CD14-positive monocyte (primary cell): ENCODE measurements around the gene ACSF3. TPM values are rescaled to one million over a fixed set of nuclear protein-coding genes. Genes with fewer than 3 reads are reported as not detected.

Experiments used
- DNase-seq, 3 donors: peaks; one replicate each; pipeline ENCODE4 v3.0.0-alpha.2; 2011 to 2022
- H2AFZ ChIP-seq: 2 replicates; pipeline ENCODE4 v1.6.0; 2012; ENCODE audit warnings: mild to moderate bottlenecking, low read depth, low read length, inconsistent platforms; ENCODE audit not compliant: insufficient read depth, poor library complexity, severe bottlenecking
- H3K27ac ChIP-seq, 2 donors: 1 replicate in 1 of 2; 2 replicates in 1 of 2; pipeline ENCODE4 v1.5.1; 2012 to 2013; ENCODE audit warnings: low read length in 2 of 2, control low read depth in 1 of 2, inconsistent platforms in 1 of 2, low read depth in 1 of 2, mild to moderate bottlenecking in 1 of 2
- H3K27me3 ChIP-seq, 2 donors: one replicate each; pipeline versions ENCODE4 v1.6.0 to v1.6.1; 2011 to 2013; ENCODE audit warnings: low read length in 2 of 2; ENCODE audit not compliant: control insufficient read depth in 2 of 2, insufficient read depth in 2 of 2
- H3K36me3 ChIP-seq, 2 donors: replicated peaks in 1 of 2; 1 replicate in 1 of 2; 2 replicates in 1 of 2; pipeline versions ENCODE4 v1.5.1 to v1.6.1; 2012 to 2013; ENCODE audit warnings: low read length in 2 of 2, control low read depth in 1 of 2, inconsistent platforms in 1 of 2, mild to moderate bottlenecking in 1 of 2; ENCODE audit not compliant: insufficient read depth in 2 of 2, control insufficient read depth in 1 of 2
- H3K4me1 ChIP-seq, 2 donors: 1 replicate in 1 of 2; 2 replicates in 1 of 2; pipeline versions ENCODE4 v1.5.1 to v1.6.1; 2012 to 2013; ENCODE audit warnings: low read length in 2 of 2, control low read depth in 1 of 2, inconsistent platforms in 1 of 2, mild to moderate bottlenecking in 1 of 2, moderate library complexity in 1 of 2; ENCODE audit not compliant: insufficient read depth in 2 of 2, control insufficient read depth in 1 of 2
- H3K4me2 ChIP-seq: replicated peaks from 2 replicates; pipeline ENCODE3; 2012; ENCODE audit warnings: low read length, moderate library complexity, mild to moderate bottlenecking; ENCODE audit not compliant: poor library complexity, severe bottlenecking; ENCODE audit errors: extremely low read depth
- H3K4me3 ChIP-seq, 3 experiments: fragments of 200-600 bp in 1 of 3; sonication (generic) in 1 of 3; replicated peaks in 1 of 3; 1 replicate in 2 of 3; 2 replicates in 1 of 3; pipeline ENCODE4 v1.5.1; 2011 to 2013; ENCODE audit warnings: low read length in 3 of 3, mild to moderate bottlenecking in 3 of 3, control low read depth in 2 of 3, low read depth in 2 of 3, inconsistent platforms in 1 of 3, moderate library complexity in 1 of 3
- H3K79me2 ChIP-seq: 2 replicates; pipeline ENCODE4 v1.6.0; 2012; ENCODE audit warnings: mild to moderate bottlenecking, control low read depth, inconsistent platforms, low read length, moderate library complexity; ENCODE audit not compliant: insufficient read depth
- H3K9ac ChIP-seq: 2 replicates; pipeline ENCODE4 v1.6.0; 2017; ENCODE audit warnings: low read length, mild to moderate bottlenecking; ENCODE audit not compliant: insufficient read depth, poor library complexity, severe bottlenecking
- H3K9me3 ChIP-seq, 2 donors: replicated peaks in 1 of 2; 1 replicate in 1 of 2; 2 replicates in 1 of 2; pipeline versions ENCODE4 v1.5.1 to v1.6.1; 2012 to 2013; ENCODE audit warnings: low read length in 2 of 2, control low read depth in 1 of 2; ENCODE audit not compliant: control insufficient read depth in 1 of 2, insufficient read depth in 1 of 2
- H4K20me1 ChIP-seq: 2 replicates; pipeline ENCODE4 v1.6.0; 2012; ENCODE audit warnings: mild to moderate bottlenecking, low read length, control low read depth, moderate library complexity; ENCODE audit not compliant: insufficient read depth
- H3K27ac Mint-ChIP-seq, 7 donors: one replicate each; pipeline ENCODE4 v1.8.0; 2020; ENCODE audit warnings: mild to moderate bottlenecking in 7 of 7, mixed read lengths in 7 of 7, moderate library complexity in 6 of 7, inconsistent platforms in 2 of 7
- H3K27me3 Mint-ChIP-seq, 3 donors: one replicate each; pipeline ENCODE4 v1.8.0; 2021 to 2022; ENCODE audit warnings: low read depth in 3 of 3, mild to moderate bottlenecking in 3 of 3, mixed read lengths in 3 of 3, moderate library complexity in 3 of 3, inconsistent platforms in 1 of 3
- H3K36me3 Mint-ChIP-seq, 2 donors: one replicate each; pipeline ENCODE4 v1.8.0; 2020; ENCODE audit warnings: mixed read lengths in 2 of 2, inconsistent platforms in 1 of 2, mild to moderate bottlenecking in 1 of 2
- H3K4me1 Mint-ChIP-seq: one replicate; pipeline ENCODE4 v1.8.0; 2020; ENCODE audit warnings: mild to moderate bottlenecking, mixed read lengths
- H3K4me3 Mint-ChIP-seq, 2 donors: one replicate each; pipeline ENCODE4 v1.8.0; 2020; ENCODE audit warnings: mild to moderate bottlenecking in 2 of 2, mixed read lengths in 2 of 2, moderate library complexity in 1 of 2
- H3K9me3 Mint-ChIP-seq, 7 donors: one replicate each; pipeline ENCODE4 v1.8.0; 2020 to 2022; ENCODE audit warnings: mixed read lengths in 7 of 7, mild to moderate bottlenecking in 6 of 7, moderate library complexity in 6 of 7, inconsistent platforms in 2 of 7
- WGBS: methylation state at CpG from one replicate; pipeline ENCODE4 v1.1.5; 2013; ENCODE audit warnings: missing lambda C conversion rate; ENCODE audit not compliant: insufficient coverage; 5-methylcytosine and 5-hydroxymethylcytosine counted together
- intact Hi-C, 2 donors: fragments of 100-400 bp; cut with micrococcal nuclease; formaldehyde crosslinking; loops; one replicate each; pipeline versions ENCODE4 v1.15.0 to v1.15.1; 2023
- polyA plus RNA-seq, 3 donors: library from polyadenylated mRNA; depleted of rRNA in 1 of 3; unstranded in 2 of 3; stranded (reverse) in 1 of 3; fragments of 300-500 nt in 2 of 3; fragments of >200 nt in 1 of 3; fragmentation: Illumina TruSeq in 2 of 3; gene quantifications; 1 replicate in 2 of 3; 2 replicates in 1 of 3; pipeline ENCODE4 v1.2.3, GENCODE V29; 2012 to 2021
- TF ChIP-seq, protein P1 (sequence below): fragments of 200-600 bp; IDR thresholded peaks from one replicate; pipeline ENCODE4 v1.8.0; 2022; ENCODE audit warnings: antibody characterized with exemption, mild to moderate bottlenecking

Gene ACSF3
- polyA plus RNA-seq, 3 donors: 23.5 to 26.7 (median 26.4) TPM

DNA sequence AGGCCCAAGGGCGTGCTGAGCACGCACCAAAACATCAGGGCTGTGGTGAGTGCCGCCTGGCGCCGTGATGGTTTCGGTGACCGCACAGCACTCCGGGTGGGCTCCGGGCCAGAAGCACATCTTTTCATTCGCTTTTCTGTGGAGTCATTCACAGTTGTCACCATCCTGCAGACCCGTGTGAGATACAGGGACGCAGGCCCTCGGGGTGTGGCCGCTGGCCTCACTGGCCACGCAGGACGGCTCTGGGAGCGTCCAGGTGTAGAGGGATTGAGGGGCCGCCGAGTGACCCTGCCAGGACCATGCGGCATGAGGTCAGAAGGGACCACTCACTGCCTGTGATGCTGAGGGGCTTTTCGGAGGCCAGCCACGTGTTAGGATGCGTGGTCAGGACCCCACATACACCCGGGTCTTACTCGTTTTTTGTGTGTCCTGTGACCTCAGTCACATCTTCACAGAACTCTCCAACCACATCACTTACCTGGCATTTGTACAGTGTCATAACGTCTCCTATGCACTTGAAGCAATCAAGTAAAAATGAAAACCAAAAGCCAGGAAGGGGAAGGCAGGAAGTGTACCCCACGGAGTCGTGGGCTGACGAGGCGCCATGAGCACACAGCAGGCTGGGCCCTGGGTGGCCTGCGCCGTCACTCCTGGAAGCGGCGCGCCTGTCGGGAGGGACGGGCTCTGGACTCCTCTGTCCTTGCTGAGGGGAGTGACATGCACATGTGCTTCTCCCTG lies 7.8 kb downstream of the ACSF3 start:
- H3K4me2 ChIP-seq: no peak overlapping the region
- peaks cover 36% of the 10 kb centered on the region for H3K79me2 ChIP-seq
- Mint-ChIP-seq H3K27ac (peak overlapping the region in 1 of 7 donors; percentile 80), H3K4me3 (no peak overlapping the region), H3K4me1 (peaks cover 44% of the 10 kb centered on the region), H3K27me3 (peaks cover 0 to 3% (median 0%) of the 10 kb centered on the region in 3 donors), H3K36me3 (peaks cover 62 to 89% of the 10 kb centered on the region in 2 donors), H3K9me3 (peaks cover 0 to 2% (median 0%) of the 10 kb centered on the region in 7 donors)
- no peak overlapping the region for H2AFZ ChIP-seq
- intact Hi-C loops: loop anchor here in 1 of 2 donors (10.0 kb wide), 1 partner anchor 93 kb away; no protein-coding TSS in a partner anchor
- TF ChIP-seq, protein P1, sequence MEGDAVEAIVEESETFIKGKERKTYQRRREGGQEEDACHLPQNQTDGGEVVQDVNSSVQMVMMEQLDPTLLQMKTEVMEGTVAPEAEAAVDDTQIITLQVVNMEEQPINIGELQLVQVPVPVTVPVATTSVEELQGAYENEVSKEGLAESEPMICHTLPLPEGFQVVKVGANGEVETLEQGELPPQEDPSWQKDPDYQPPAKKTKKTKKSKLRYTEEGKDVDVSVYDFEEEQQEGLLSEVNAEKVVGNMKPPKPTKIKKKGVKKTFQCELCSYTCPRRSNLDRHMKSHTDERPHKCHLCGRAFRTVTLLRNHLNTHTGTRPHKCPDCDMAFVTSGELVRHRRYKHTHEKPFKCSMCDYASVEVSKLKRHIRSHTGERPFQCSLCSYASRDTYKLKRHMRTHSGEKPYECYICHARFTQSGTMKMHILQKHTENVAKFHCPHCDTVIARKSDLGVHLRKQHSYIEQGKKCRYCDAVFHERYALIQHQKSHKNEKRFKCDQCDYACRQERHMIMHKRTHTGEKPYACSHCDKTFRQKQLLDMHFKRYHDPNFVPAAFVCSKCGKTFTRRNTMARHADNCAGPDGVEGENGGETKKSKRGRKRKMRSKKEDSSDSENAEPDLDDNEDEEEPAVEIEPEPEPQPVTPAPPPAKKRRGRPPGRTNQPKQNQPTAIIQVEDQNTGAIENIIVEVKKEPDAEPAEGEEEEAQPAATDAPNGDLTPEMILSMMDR: no peak
- H3K9ac ChIP-seq: no peak overlapping the region
- DNase-seq: no peak
- WGBS: 79% methylated on average over 36 of the region's 37 CpGs
- no peak overlapping the region for H3K4me3 ChIP-seq
- H3K4me1 ChIP-seq: peaks cover 7 to 44% of the 10 kb centered on the region in 2 donors
- H3K36me3 ChIP-seq: peaks cover 54 to 76% of the 10 kb centered on the region in 2 donors
- H3K9me3 ChIP-seq: no peaks in the 10 kb centered on the region
- no peaks in the 10 kb centered on the region for H3K27me3 ChIP-seq
- peaks cover 78% of the 10 kb centered on the region for H4K20me1 ChIP-seq
- H3K27ac ChIP-seq: no peak overlapping the region

DNA sequence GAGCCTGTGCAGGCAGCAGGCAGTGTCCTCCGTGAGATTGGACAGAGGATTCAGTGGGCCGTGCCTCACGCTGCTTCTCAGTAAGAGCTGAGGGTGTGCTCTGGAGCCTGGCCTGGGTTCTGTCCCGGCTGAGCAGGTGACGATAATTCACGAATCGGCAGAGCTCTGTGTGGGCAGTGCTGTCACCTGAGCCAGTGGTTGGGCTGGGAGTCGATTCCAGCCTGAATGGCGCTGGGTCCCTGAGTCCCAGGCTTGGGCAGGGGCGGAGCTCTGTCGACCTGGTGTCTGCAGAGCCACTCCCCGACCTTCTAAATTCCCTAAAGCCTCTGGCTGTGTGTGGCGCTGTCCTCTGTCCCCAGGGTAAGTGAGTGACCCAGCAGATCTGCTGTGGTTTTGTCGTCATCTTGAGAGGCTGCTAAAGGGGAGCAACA lies 8.4 kb downstream of the ACSF3 start:
- H3K4me3 ChIP-seq: no peak overlapping the region
- Mint-ChIP-seq H3K36me3 (peaks cover 67 to 89% of the 10 kb centered on the region in 2 donors), H3K27ac (peak overlapping the region in 3 of 7 donors; percentile 45 to 80 (median 51)), H3K9me3 (peaks cover 0 to 3% (median 0%) of the 10 kb centered on the region in 7 donors), H3K4me3 (no peak overlapping the region), H3K27me3 (peaks cover 0 to 3% (median 0%) of the 10 kb centered on the region in 3 donors), H3K4me1 (peaks cover 38% of the 10 kb centered on the region)
- no peaks in the 10 kb centered on the region for H3K27me3 ChIP-seq
- no peak overlapping the region for H3K27ac ChIP-seq
- H2AFZ ChIP-seq: no peak overlapping the region
- peaks cover 60 to 81% of the 10 kb centered on the region in 2 donors for H3K36me3 ChIP-seq
- no peaks in the 10 kb centered on the region for H3K9me3 ChIP-seq
- no peak overlapping the region for H3K9ac ChIP-seq
- H3K4me1 ChIP-seq: peaks cover 7 to 38% of the 10 kb centered on the region in 2 donors
- DNase-seq: peak in 1 of 3 donors; percentile 21
- no peak overlapping the region for H3K4me2 ChIP-seq
- H4K20me1 ChIP-seq: peaks cover 78% of the 10 kb centered on the region
- 38% methylated on average over 11 of the region's 14 CpGs for WGBS
- TF ChIP-seq, protein P1: no peak
- intact Hi-C loops: loop anchor here in 1 of 2 donors (10.0 kb wide), 1 partner anchor 93 kb away; no protein-coding TSS in a partner anchor
- peaks cover 30% of the 10 kb centered on the region for H3K79me2 ChIP-seq
